Neuronal stem cell (in vitro differentiated cells): ENCODE results near the gene AP1S2.
A peak's percentile ranks its signal among the peaks of the same experiment; 100 is the strongest.

Experiments
- DNase-seq: peaks from one replicate; pipeline ENCODE4 v3.0.0-alpha.2; 2013; ENCODE audit warnings: low spot score
- H2AFZ ChIP-seq: one replicate; pipeline ENCODE4 v1.6.1; 2013; ENCODE audit warnings: mild to moderate bottlenecking, low read length, inconsistent platforms
- H2AK5ac ChIP-seq: 2 replicates; pipeline ENCODE4 v1.6.1; 2013; ENCODE audit warnings: low read depth, mild to moderate bottlenecking, inconsistent platforms, low read length, moderate library complexity, mixed read lengths
- H2BK120ac ChIP-seq: 2 replicates; pipeline ENCODE4 v1.6.1; 2013; ENCODE audit warnings: low read depth, mild to moderate bottlenecking, inconsistent platforms, low read length, moderate library complexity, mixed read lengths
- H2BK12ac ChIP-seq: one replicate; pipeline ENCODE4 v1.6.1; 2013; ENCODE audit warnings: low read length, inconsistent platforms
- H2BK15ac ChIP-seq: 2 replicates; pipeline ENCODE4 v1.6.1; 2013; ENCODE audit warnings: mild to moderate bottlenecking, low read length, inconsistent platforms, mixed read lengths
- H2BK5ac ChIP-seq: one replicate; pipeline ENCODE4 v1.6.1; 2013; ENCODE audit warnings: inconsistent platforms, mild to moderate bottlenecking, low read length, moderate library complexity
- H3K14ac ChIP-seq: one replicate; pipeline ENCODE4 v1.6.1; 2013; ENCODE audit warnings: low read length, inconsistent platforms
- H3K18ac ChIP-seq: 2 replicates; pipeline ENCODE4 v1.6.1; 2013; ENCODE audit warnings: low read length, inconsistent platforms
- H3K23ac ChIP-seq: 2 replicates; pipeline ENCODE4 v1.6.1; 2013; ENCODE audit warnings: low read depth, mild to moderate bottlenecking, mixed read lengths, low read length, inconsistent platforms; ENCODE audit not compliant: poor library complexity
- H3K27ac ChIP-seq: replicated peaks from 3 replicates; pipeline ENCODE4 v1.5.1; 2013; ENCODE audit warnings: low read length, inconsistent platforms
- H3K27me3 ChIP-seq, 3 experiments: 2 replicates each; pipeline ENCODE4 v1.6.1; 2013; ENCODE audit warnings: low read length in 3 of 3, mild to moderate bottlenecking in 2 of 3, inconsistent platforms in 1 of 3, low read depth in 1 of 3, mixed read lengths in 1 of 3, moderate library complexity in 1 of 3; ENCODE audit not compliant: control insufficient read depth in 3 of 3, insufficient read depth in 3 of 3
- H3K36me3 ChIP-seq, 2 donors: replicated peaks in 1 of 2; 2 replicates each; pipeline ENCODE4 v1.6.1; 2013; ENCODE audit warnings: low read length in 2 of 2; ENCODE audit not compliant: control insufficient read depth in 2 of 2, insufficient read depth in 2 of 2
- H3K4ac ChIP-seq: 2 replicates; pipeline ENCODE4 v1.6.1; 2013; ENCODE audit warnings: inconsistent platforms, mild to moderate bottlenecking, low read length, moderate library complexity
- H3K4me1 ChIP-seq, 2 donors: 1 replicate in 1 of 2; 2 replicates in 1 of 2; pipeline ENCODE4 v1.6.1; 2013; ENCODE audit warnings: low read length in 2 of 2, low read depth in 1 of 2; ENCODE audit not compliant: control insufficient read depth in 2 of 2, insufficient read depth in 1 of 2
- H3K4me2 ChIP-seq: one replicate; pipeline ENCODE4 v1.6.1; 2013; ENCODE audit warnings: mild to moderate bottlenecking, low read length, inconsistent platforms; ENCODE audit not compliant: insufficient read depth, poor library complexity, severe bottlenecking
- H3K4me3 ChIP-seq, 2 donors: 2 replicates each; pipeline ENCODE4 v1.5.1; 2013; ENCODE audit warnings: low read length in 2 of 2, mild to moderate bottlenecking in 2 of 2, inconsistent platforms in 1 of 2, moderate library complexity in 1 of 2
- H3K79me1 ChIP-seq: one replicate; pipeline ENCODE4 v1.6.1; 2013; ENCODE audit warnings: low read depth, mild to moderate bottlenecking, inconsistent platforms, low read length, moderate library complexity
- H3K9ac ChIP-seq: one replicate; pipeline ENCODE4 v1.6.1; 2013; ENCODE audit warnings: mild to moderate bottlenecking, low read depth, low read length, inconsistent platforms; ENCODE audit not compliant: poor library complexity
- H3K9me3 ChIP-seq, 2 donors: replicated peaks in 1 of 2; 2 replicates each; pipeline versions ENCODE3 to v1.6.1; 2013; ENCODE audit warnings: low read length in 2 of 2, mild to moderate bottlenecking in 2 of 2, inconsistent platforms in 1 of 2, low read depth in 1 of 2, mixed read lengths in 1 of 2, moderate library complexity in 1 of 2; ENCODE audit not compliant: control insufficient read depth in 2 of 2, insufficient read depth in 1 of 2
- H4K8ac ChIP-seq: one replicate; pipeline ENCODE4 v1.6.1; 2013; ENCODE audit warnings: low read depth, mild to moderate bottlenecking, inconsistent platforms, low read length, moderate library complexity
- H4K91ac ChIP-seq: one replicate; pipeline ENCODE4 v1.6.1; 2013; ENCODE audit warnings: low read length, low read depth, mild to moderate bottlenecking, inconsistent platforms; ENCODE audit not compliant: poor library complexity
- WGBS, 2 donors: extraction: QIAGEN DNeasy Blood & Tissue Kit; methylation state at CpG; one replicate each; pipeline ENCODE4 v1.1.7; 2013; ENCODE audit warnings: missing lambda C conversion rate in 2 of 2, mixed read lengths in 1 of 2; ENCODE audit not compliant: insufficient read length in 2 of 2, insufficient replicate concordance in 1 of 2; ENCODE audit errors: extremely low coverage in 2 of 2; 5-methylcytosine and 5-hydroxymethylcytosine counted together

Gene AP1S2

GRCh38 chrX:15873566-15873965, 19.0 kb upstream of the AP1S2 start:
- Histone ChIP-seq H4K8ac (no peak overlapping the region), H3K23ac (no peak overlapping the region), H3K9ac (no peak overlapping the region), H2BK120ac (no peak overlapping the region), H3K14ac (no peak overlapping the region), H3K4me2 (no peak overlapping the region), H3K27ac (no peak overlapping the region), H3K4me1 (no peaks in the 10 kb centered on the region), H2AK5ac (no peak overlapping the region), H2BK12ac (no peak overlapping the region), H4K91ac (no peak overlapping the region), H3K9me3 (peaks cover 0 to 3% of the 10 kb centered on the region in 2 donors), H3K36me3 (no peaks in the 10 kb centered on the region), H2BK5ac (no peak overlapping the region), H3K18ac (no peak overlapping the region), H3K27me3 (no peaks in the 10 kb centered on the region), H2BK15ac (no peak overlapping the region), H3K4me3 (no peak overlapping the region), H3K79me1 (no peaks in the 10 kb centered on the region), H3K4ac (no peak overlapping the region), H2AFZ (peak overlapping the region; percentile 32)
- WGBS, 2 donors: no CpG with 5 or more reads among the region's 4 CpGs
- no peak for DNase-seq

GRCh38 chrX:15870310-15870709, 15.7 kb upstream of the AP1S2 start:
- H3K79me1 ChIP-seq: no peaks in the 10 kb centered on the region
- H4K8ac ChIP-seq: no peak overlapping the region
- no peaks in the 10 kb centered on the region for H3K36me3 ChIP-seq
- no peak overlapping the region for H3K4me2 ChIP-seq
- H3K27ac ChIP-seq: no peak overlapping the region
- no peak for DNase-seq
- H2BK12ac ChIP-seq: no peak overlapping the region
- H3K27me3 ChIP-seq: no peaks in the 10 kb centered on the region
- H2AK5ac ChIP-seq: no peak overlapping the region
- H3K18ac ChIP-seq: no peak overlapping the region
- no CpG with 5 or more reads among the region's 4 CpGs for WGBS, 2 donors
- H3K14ac ChIP-seq: no peak overlapping the region
- no peaks in the 10 kb centered on the region for H3K9me3 ChIP-seq
- no peaks in the 10 kb centered on the region for H3K4me1 ChIP-seq
- no peak overlapping the region for H2AFZ ChIP-seq
- H3K4ac ChIP-seq: no peak overlapping the region
- no peak overlapping the region for H3K4me3 ChIP-seq
- H2BK120ac ChIP-seq: no peak overlapping the region
- no peak overlapping the region for H2BK5ac ChIP-seq
- no peak overlapping the region for H3K9ac ChIP-seq
- no peak overlapping the region for H2BK15ac ChIP-seq
- no peak overlapping the region for H4K91ac ChIP-seq
- no peak overlapping the region for H3K23ac ChIP-seq

- H3K4me1 ChIP-seq: peaks cover 0 to 1% of the 10 kb centered on the region in 2 donors
- H2AFZ ChIP-seq: no peak overlapping the region
- no peak for DNase-seq
Measured at GRCh38 chrX:15869695-15870094, 15.1 kb upstream of the AP1S2 start.

GRCh38 chrX:15866147-15866546, 11.5 kb upstream of the AP1S2 start:
- Histone ChIP-seq H3K14ac (no peak overlapping the region), H3K4me2 (no peak overlapping the region), H3K4me3 (no peak overlapping the region), H3K4ac (no peak overlapping the region), H2BK15ac (no peak overlapping the region), H4K91ac (no peak overlapping the region), H3K18ac (no peak overlapping the region), H4K8ac (no peak overlapping the region), H3K9me3 (peaks cover 0 to 1% of the 10 kb centered on the region in 2 donors), H3K9ac (no peak overlapping the region), H3K79me1 (no peaks in the 10 kb centered on the region), H3K27ac (no peak overlapping the region), H2BK12ac (no peak overlapping the region), H3K23ac (no peak overlapping the region), H2BK5ac (no peak overlapping the region), H2AFZ (peak overlapping the region; percentile 46), H3K4me1 (peaks cover 1 to 6% of the 10 kb centered on the region in 2 donors), H2BK120ac (no peak overlapping the region), H2AK5ac (no peak overlapping the region), H3K27me3 (no peaks in the 10 kb centered on the region), H3K36me3 (no peaks in the 10 kb centered on the region)
- no peak for DNase-seq
- WGBS, 2 donors: no CpG with 5 or more reads among the region's 3 CpGs

More at GRCh38 chrX:15869695-15870094, 15.1 kb upstream of the AP1S2 start:
- Histone ChIP-seq H3K4me2 (no peak overlapping the region), H3K27ac (no peak overlapping the region), H3K36me3 (no peaks in the 10 kb centered on the region), H4K91ac (no peak overlapping the region), H3K14ac (no peak overlapping the region), H3K4ac (no peak overlapping the region), H3K23ac (no peak overlapping the region), H2AK5ac (no peak overlapping the region), H2BK12ac (no peak overlapping the region), H3K4me3 (no peak overlapping the region), H3K18ac (no peak overlapping the region), H4K8ac (no peak overlapping the region), H2BK15ac (no peak overlapping the region), H3K9me3 (no peaks in the 10 kb centered on the region), H2BK120ac (no peak overlapping the region), H3K27me3 (no peaks in the 10 kb centered on the region), H2BK5ac (no peak overlapping the region), H3K9ac (no peak overlapping the region), H3K79me1 (no peaks in the 10 kb centered on the region)
- WGBS, 2 donors: no CpG with 5 or more reads among the region's 4 CpGs
